Kidney (tissue), 14 donors: ENCODE data around the gene ROBO4. TPM values are rescaled to one million over a fixed set of nuclear protein-coding genes. Genes with fewer than 3 reads are reported as not detected.

Source experiments
- DNase-seq, 5 donors: peaks; one replicate each; pipeline ENCODE4 v3.0.0-alpha.2; 2013 to 2020
- FAIRE-seq: peaks from 2 replicates; lab custom pipeline; 2012; peaks lifted over from hg19 to GRCh38; lab: Jason Lieb, UNC
- H3K27ac ChIP-seq, 2 donors: one replicate each; pipeline ENCODE4 v1.7.0; 2013; ENCODE audit warnings: low read depth in 2 of 2, low read length in 2 of 2, inconsistent platforms in 1 of 2
- H3K27me3 ChIP-seq: one replicate; pipeline ENCODE4 v1.7.1; 2013; ENCODE audit warnings: low read length, inconsistent platforms; ENCODE audit not compliant: control insufficient read depth, insufficient read depth
- H3K36me3 ChIP-seq, 3 donors: one replicate each; pipeline versions ENCODE4 v1.7.0 to v1.7.1; 2013; ENCODE audit warnings: low read length in 3 of 3, control low read depth in 1 of 3, inconsistent platforms in 1 of 3; ENCODE audit not compliant: insufficient read depth in 3 of 3, control insufficient read depth in 2 of 3
- H3K4me1 ChIP-seq, 3 donors: one replicate each; pipeline versions ENCODE4 v1.7.0 to v1.7.1; 2013; ENCODE audit warnings: low read length in 3 of 3, inconsistent platforms in 1 of 3, low read depth in 1 of 3; ENCODE audit not compliant: control insufficient read depth in 2 of 3, insufficient read depth in 2 of 3
- H3K4me3 ChIP-seq, 3 donors: one replicate each; pipeline versions ENCODE4 v1.7.0 to v1.8.1; 2013; ENCODE audit warnings: low read length in 3 of 3, control low read depth in 1 of 3, inconsistent platforms in 1 of 3
- H3K9ac ChIP-seq, 3 donors: one replicate each; pipeline versions ENCODE4 v1.7.0 to v1.7.1; 2013; ENCODE audit warnings: low read length in 3 of 3, control low read depth in 1 of 3, inconsistent platforms in 1 of 3
- H3K9me3 ChIP-seq, 3 donors: one replicate each; pipeline versions ENCODE4 v1.7.0 to v1.7.1; 2013; ENCODE audit warnings: low read length in 3 of 3, control low read depth in 1 of 3, inconsistent platforms in 1 of 3; ENCODE audit not compliant: control insufficient read depth in 2 of 3, insufficient read depth in 1 of 3
- intact Hi-C: fragments of 100-400 bp; cut with DNase I; formaldehyde crosslinking; loops from one replicate; pipeline ENCODE4 v1.11.1; 2022
- polyA plus RNA-seq: library from polyadenylated mRNA; stranded (reverse); fragments of 350-450 nt; fragmentation: Illumina TruSeq; extraction: RNeasy Lipid Tissue Mini Kit (QIAGEN cat#74804); gene quantifications from one replicate; pipeline ENCODE4 v1.2.3, GENCODE V29; 2014; ENCODE audit warnings: low read depth, low replicate concordance; ENCODE audit not compliant: insufficient read depth
- total RNA-seq: library from RNA; stranded (reverse); fragmentation: NEBNext Ultra II Directional; extraction: Animal tissue kit (Norgen Biotek cat#: 25700); gene quantifications from one replicate; pipeline ENCODE4 v1.2.1, GENCODE V29; 2021
- TF ChIP-seq, protein P1 (sequence below): IDR thresholded peaks from 3 replicates; pipeline ENCODE4 v1.5.1; 2012; ENCODE audit warnings: mild to moderate bottlenecking, moderate library complexity, borderline replicate concordance; ENCODE audit not compliant: insufficient read depth; ENCODE audit errors: extremely low read depth
- donor health status: control.
- donor health status: control.
- donor health status: control.
- donor health status: control.
- donor health status: control.
- donor health status: DM: yes; HTN: yes; CAD: no.
- donor health status: Normal renal cell carcinoma (clear cell type).

Gene ROBO4
- total and polyA plus RNA-seq, 2 donors from 2014 or later: 12.8 to 29.5 TPM

DNA sequence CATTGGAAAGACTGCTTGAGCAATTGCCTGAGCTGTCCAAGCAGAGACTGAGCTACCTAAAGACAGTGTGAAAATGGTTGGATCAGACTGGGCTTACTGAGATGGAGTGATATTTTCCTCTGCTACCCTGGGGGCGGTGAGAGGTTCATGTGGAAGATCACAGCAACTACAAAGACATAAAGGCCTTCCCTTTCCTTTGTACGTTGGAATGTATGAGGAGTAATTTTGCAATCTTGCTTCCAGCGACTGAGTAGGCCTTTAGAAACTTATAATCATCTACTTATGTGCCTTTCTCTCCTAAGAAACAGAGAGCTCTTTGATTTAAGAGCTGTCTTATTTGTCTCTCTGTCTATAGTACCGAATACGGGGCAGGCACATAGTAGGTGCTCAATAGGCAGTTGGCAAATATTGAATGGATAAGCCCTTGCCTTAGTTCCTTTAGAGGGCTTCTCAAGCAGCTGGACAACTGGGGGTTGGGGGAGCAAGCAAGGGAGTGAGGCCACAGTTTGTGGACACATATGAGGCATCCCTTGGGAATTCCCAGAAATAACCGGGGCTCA is 40.6 kb upstream of the ROBO4 start:
- no peaks in the 10 kb centered on the region for H3K27me3 ChIP-seq
- FAIRE-seq (no peak), DNase-seq (no peak)
- no peak overlapping the region for H3K27ac ChIP-seq
- H3K4me1 ChIP-seq: no peaks in the 10 kb centered on the region
- H3K9me3 ChIP-seq: no peaks in the 10 kb centered on the region
- no peaks in the 10 kb centered on the region for H3K36me3 ChIP-seq
- TF ChIP-seq, protein P1, sequence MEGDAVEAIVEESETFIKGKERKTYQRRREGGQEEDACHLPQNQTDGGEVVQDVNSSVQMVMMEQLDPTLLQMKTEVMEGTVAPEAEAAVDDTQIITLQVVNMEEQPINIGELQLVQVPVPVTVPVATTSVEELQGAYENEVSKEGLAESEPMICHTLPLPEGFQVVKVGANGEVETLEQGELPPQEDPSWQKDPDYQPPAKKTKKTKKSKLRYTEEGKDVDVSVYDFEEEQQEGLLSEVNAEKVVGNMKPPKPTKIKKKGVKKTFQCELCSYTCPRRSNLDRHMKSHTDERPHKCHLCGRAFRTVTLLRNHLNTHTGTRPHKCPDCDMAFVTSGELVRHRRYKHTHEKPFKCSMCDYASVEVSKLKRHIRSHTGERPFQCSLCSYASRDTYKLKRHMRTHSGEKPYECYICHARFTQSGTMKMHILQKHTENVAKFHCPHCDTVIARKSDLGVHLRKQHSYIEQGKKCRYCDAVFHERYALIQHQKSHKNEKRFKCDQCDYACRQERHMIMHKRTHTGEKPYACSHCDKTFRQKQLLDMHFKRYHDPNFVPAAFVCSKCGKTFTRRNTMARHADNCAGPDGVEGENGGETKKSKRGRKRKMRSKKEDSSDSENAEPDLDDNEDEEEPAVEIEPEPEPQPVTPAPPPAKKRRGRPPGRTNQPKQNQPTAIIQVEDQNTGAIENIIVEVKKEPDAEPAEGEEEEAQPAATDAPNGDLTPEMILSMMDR: no peak
- no peak overlapping the region for H3K9ac ChIP-seq
- no peak overlapping the region for H3K4me3 ChIP-seq
- intact Hi-C loops: no loop called here

DNA sequence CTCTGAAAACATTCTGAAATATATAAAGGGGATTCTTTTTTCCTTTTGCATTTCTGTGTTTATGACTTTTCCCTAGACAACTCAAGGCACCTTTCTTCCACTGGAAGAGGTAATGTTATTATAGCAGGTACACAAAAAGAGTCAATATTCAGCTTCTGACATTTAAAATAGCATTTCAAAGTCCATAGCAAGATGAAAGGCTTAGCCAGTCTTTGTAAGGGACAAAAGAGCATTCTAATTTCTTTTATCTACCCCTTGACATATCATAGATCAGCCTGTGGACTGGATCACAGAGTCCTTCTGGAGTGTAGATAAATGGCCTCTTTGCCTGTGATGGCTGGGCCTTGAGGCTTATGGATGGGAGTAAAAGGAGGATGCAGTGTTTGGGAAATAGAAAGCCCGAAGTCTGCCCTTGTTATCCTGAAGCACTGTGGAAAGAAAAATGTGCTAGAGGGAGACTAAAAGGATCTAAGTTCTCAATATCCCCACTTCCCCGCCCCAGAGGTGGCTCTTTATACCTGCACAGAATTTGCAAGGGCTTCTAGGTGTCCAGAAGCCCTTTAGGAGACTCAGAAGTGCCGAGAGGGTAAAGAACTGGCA is 39.8 kb upstream of the ROBO4 start:
- H3K36me3 ChIP-seq: no peaks in the 10 kb centered on the region
- FAIRE-seq (no peak), DNase-seq (no peak)
- H3K4me3 ChIP-seq: no peak overlapping the region
- H3K27ac ChIP-seq: no peak overlapping the region
- intact Hi-C loops: no loop called here
- no peak overlapping the region for H3K9ac ChIP-seq
- no peaks in the 10 kb centered on the region for H3K27me3 ChIP-seq
- no peaks in the 10 kb centered on the region for H3K9me3 ChIP-seq
- TF ChIP-seq, protein P1: no peak
- H3K4me1 ChIP-seq: no peaks in the 10 kb centered on the region

DNA sequence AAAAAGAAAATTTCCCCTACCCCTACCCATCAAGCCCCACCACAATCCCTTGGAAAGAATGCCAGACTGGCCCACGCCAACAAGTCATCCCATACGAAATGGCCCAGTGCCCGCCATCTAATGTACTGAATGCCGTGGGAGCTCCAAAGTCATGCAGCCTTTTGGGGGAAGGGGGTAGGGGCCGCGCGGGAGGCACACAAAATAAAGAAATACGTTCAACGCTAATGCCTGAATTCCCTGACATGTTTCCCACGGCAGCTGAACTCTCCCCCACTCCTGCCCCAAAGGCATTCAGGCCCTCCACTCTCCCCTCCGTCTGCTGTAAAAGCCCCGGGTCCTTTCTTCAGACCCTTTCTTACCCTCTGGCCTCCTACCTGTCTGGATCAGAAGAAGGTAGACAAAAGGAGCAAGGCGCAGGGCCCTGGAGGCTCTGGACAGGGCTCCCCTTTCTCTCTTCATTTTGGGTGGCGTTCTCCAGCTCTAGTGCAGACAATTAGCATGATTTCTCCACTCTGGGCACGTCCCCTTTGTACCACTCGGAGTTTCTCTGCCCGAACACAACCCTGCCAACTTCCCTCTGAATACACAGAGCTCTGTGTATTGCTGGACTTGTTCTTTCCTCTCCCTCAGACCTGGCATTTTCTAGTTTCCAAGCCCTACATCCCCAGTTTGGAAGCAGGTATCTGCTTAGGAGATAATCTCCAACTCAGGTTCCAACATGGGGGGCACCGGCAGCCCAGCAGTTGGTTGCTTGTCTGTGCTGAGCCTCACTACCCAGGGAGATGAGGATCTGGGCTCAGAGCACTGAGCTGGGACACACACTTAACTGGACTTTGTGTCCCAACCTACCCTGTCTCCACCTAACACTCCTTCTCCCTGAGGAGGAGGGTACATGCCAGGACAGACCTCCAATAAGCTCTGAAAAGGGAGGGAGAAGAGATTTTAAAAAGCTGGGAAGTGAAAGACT is 38.2 kb upstream of the ROBO4 start, which contains the start of gene HEPACAM:
HEPACAM (minus strand) TSS at position 500 of the 967 bp plus-strand sequence; CDS start at position 459, 41 bp downstream.
- no peak within 1 kb of the TSS for H3K27ac ChIP-seq

More for the DNA sequence above, 38.2 kb upstream of the ROBO4 start, which contains the start of gene HEPACAM:
- Histone ChIP-seq H3K9me3 (no peaks in the 10 kb centered on the region), H3K4me3 (no peak within 1 kb of the TSS), H3K27me3 (no peaks in the 10 kb centered on the region), H3K36me3 (no peaks in the 10 kb centered on the region), H3K4me1 (no peaks in the 10 kb centered on the region), H3K9ac (no peak within 1 kb of the TSS)
- DNase-seq: no peak
- intact Hi-C loops: no loop called here
- TF ChIP-seq, protein P1: no peak
- FAIRE-seq: no peak
